NCI-H748 (cell line): Measurements from ENCODE around the gene ZNF536.
"Not testable (repeated sequence)": the region's sequence is repeated elsewhere in the genome, so short reads cannot be mapped to it uniquely, and the experiment has no call there.

Experiments
- DNase-seq: peaks from one replicate; lab custom pipeline; 2025; ENCODE audit not compliant: unreplicated experiment; lab: John Stamatoyannopoulos, UW

The ZNF536 gene

DNA sequence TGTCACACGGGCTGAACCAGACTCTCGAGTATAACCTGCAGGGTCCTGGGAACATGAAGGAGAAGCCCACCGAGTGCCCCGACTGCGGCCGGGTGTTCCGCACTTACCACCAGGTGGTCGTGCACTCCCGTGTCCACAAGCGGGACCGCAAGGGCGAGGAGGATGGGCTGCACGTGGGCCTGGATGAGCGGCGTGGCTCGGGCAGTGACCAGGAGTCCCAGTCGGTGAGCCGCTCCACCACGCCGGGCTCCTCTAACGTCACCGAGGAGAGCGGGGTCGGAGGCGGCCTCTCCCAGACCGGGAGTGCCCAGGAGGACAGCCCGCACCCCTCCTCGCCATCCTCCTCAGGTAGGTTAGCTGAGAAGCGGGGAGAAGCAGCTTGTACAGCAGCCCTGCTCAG, 73.2 kb downstream of the ZNF536 start:
- no peak for DNase-seq

DNA sequence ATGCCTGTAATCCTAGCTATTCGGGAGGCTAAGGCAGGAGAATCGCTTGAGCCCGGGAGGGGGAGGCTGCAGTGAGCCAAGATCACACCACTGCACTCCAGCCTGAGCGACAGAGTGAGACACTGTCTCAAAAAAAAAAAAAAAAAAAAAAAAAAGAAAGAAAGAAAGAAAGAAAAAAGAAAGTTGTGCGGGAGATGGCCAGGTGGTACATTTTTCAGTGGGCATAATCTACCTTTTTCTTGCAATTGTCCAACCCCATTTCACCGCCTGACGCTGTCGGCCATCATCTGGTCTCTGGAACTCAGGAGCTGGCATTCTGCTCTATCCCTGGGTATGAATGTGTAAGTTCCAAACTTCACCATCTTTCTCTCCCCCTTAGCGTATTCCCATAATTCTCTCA, 73.9 kb downstream of the ZNF536 start:
- DNase-seq = not testable (repeated sequence)

DNA sequence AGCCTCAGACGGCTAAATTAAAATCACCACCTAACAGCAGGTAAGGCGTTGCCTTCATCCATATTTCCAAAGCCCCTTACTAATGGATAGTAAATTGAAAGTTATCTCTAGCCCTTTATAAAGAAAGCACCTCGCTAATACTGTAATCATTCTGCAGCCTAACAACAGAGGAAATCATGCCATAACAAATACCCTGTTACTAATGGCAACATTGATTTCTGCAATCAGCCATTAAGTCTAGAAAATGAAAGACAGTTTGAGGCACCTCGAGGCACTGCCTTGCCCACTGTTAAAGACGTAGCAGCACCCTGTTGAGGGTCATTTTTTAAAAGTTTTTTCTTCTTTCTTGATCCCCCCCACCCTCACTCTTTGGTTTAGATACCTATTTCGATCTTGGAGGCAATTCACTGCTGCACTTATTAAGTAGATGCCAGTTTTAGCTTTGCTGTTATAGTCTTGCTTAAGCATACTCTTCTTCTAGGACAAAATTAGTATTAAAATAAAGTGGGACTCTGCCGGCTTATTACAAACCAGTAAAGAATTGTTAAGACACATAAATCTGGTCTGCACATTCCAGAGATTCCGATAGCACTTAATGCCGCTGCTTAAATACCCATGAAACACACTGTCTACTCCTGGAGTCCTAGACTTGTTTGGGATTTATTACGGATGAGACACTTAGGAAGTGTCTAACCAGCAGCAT, 74.8 kb downstream of the ZNF536 start:
- peak; percentile 76 for DNase-seq

DNA sequence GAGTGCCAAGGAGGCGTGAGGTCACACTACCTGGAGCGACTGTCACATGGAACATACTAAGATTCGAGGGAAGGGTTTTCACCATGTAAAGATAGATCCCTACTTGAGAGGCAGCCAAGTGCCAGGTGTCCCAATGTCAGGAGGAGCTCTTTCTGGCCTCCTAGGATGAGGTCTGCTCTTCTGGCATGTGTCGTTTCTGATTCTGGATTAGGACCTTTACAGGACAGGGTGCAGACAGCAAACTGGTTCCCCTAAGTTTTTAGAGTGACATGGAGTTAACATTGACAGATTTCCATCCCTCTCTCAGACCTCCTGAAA, 75.3 kb downstream of the ZNF536 start:
- no peak for DNase-seq

DNA sequence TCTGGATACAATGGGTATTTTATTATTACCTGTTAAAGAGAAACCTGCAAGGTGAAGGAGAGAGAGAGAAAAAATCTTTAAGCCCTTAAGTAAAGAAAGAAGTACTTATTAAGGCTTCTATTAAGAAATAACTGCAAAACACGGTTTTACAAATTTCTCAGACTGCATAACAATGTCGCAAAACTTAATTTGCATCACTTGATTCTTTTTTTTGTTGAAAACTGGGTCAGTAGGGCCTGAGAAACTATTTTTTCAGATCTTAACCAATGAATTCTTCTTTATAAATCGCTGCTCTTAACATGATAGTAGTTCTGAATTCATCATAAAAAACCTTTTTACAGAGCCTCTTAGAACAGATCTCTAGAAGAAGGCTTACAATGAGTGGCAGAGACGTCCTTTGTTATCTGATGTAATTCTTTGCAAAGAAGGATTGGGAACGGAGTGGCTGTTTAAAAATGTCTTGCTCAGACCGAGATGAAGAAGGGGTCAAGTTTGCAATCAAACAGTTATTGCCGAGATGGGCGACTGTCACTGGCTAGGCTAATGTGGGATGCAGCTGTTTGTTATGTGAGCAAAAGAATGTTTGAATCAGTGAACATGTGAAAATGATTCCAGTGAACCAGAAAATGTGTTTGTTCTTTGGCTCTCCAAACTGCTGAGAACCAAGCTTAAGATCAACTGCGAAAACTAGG, 76.3 kb downstream of the ZNF536 start:
- no peak for DNase-seq

DNA sequence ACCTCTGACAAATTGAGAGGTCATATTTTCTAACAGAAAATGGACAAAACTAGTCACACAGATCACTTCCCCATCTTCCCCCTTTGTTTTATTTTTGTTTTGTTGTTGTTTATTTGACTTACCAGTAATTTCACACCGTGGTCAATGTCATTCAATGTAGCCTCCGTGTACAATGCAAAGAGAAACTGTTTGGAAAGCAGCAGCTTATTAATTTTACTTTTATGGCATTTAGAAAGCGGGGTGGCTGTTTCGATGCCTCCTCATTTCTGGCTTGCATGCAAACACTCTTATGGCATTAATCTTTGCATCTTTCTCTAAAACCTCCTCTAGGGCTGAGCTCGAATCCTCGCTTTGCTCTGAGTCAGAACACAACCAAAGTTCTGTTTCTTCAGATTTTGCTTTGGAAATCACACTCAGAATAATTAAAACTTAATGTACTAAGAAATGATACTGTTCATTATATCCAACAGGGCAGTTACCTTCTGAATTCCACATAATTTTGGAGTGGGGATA, 77.0 kb downstream of the ZNF536 start:
- DNase-seq = no peak

DNA sequence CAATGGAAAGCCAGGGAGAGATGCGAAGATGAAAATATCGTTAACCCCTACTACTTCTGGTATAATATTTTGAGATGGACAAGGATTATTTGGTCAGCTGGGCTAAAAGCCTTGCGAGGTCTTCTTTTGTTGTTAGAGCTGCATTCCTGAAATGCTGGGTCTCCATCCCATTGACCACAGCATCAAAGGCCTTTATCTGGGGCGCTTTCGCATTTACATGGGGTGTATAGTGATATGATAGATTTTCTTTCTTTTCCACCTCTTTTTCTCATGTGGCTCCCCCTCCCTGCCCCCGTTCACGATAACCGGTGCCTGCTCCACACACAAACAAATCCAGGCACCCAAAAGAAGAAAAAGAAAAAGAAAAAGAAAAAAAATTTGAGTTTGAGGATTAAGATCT, 77.5 kb downstream of the ZNF536 start:
- no peak for DNase-seq

DNA sequence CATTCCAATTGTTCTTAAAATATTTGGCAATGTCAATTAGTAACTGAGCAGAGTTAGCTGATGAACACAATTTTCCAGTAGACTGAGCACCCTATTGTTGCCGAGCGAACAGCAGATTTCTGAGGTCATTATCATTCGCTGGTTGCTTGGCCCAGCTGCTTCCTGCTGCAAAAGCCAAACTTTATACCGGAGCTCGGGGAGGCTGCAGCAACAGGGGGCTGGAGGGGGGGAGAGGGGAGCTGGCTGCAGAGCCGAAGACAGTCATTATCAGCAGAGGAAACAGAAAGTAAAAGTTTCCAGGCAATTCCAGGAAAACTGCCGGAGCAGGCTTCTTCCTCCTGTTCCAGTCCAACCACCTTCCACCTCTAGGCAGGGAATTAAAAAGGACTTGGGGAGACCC, 77.9 kb downstream of the ZNF536 start:
- peak; percentile 92 for DNase-seq

DNA sequence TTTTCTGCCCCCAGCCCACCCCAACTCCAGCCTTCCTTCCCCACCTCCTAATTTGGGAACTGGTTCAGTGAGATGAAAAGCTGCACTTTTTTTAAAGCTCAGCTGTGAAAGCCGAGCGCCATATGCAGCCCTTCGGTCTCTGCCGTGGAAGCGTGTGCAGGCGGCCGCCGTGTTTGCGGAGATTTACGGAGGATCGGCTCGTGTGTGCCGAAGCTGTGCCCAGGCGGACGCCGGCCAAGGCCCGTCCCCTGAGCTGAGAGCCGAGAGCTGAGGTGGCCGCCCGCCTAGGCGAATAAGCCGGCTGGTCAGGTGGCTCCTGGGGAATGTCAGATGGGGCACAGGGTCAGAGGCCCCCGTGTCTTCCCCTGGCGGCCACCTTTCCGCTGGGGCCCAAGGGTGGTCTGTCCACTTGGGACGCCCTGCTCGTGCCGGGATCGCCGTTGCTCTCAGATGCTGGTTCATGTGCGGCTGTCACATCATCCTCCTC, 78.7 kb downstream of the ZNF536 start:
- DNase-seq = no peak

DNA sequence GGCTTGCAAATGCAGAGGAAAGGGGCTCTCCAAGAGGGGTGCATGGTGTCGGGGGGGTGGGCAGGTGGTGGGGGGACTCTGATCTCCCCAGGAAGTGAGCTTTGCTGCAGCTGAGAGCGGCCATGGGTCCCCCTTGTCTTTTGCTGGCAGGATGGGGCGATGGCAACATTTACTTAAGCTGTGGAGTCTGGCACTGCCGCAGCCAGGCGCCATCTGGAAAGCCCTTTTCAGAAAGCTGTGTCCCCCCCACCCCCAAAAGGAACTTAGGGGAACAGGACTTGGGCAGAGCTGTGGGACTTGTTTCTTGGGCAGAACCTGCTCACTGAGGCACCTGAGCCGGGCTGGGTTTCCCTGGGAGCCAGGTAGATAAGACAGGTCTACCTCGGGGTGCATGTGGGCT, 80.7 kb downstream of the ZNF536 start:
- DNase-seq = no peak

DNA sequence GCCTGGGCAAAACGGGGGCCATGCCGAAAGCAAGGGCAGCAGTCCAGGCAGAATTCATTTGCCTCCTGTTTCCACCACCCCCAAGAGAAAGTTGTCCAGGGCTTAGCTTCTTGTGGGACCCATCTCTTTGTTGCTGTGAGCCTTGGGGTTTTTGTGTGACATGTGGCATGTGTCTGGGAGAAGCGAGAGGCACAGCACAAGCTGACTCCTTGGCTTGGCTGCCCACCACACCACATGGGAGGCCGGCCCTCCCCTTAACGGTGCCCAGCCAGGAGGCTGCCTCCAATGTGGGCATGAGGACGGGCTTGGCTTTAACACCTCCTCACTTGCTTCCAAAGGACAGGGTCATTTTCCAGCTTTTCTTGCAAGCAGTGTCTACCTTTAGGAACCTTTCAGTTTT, 81.6 kb downstream of the ZNF536 start:
- DNase-seq = no peak

DNA sequence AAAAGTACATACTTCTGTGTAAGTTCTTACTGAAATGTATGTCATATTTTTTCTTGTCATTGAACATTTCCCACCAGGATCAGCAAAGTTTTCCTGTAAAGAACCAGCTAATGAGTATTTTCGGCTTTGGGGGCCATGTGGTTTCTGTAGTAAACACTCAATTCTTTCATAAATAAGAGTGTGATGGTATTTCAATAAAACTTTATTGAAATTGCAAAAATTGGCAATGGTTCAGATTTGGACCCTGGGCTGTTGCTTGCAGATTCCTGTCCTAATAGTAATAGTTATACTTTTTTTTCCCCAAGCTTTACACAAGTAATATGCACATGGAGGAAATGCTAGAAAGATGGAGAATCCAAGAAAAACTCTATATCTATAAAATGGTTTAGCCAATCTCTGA, 83.7 kb downstream of the ZNF536 start:
- DNase-seq = no peak

DNA sequence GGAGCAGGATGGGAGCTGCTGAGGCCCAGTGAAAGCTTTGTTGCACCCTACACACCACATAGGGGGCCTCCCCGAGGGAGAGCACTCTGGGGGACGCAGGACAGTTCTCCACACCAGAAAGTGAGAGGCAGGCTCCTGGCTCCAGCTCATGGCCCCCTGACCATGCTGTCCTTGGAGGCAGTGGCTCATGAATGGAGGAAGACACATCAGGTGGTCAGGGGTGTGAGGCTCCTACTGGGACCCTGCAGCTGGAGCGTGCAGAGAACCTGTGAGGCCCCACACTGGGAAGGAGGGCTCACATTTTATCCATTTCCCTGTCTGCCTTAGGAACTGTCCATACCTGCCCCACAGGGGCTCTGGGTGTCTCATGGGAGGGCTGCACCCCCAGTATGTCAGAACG, 85.3 kb downstream of the ZNF536 start:
- DNase-seq = no peak

DNA sequence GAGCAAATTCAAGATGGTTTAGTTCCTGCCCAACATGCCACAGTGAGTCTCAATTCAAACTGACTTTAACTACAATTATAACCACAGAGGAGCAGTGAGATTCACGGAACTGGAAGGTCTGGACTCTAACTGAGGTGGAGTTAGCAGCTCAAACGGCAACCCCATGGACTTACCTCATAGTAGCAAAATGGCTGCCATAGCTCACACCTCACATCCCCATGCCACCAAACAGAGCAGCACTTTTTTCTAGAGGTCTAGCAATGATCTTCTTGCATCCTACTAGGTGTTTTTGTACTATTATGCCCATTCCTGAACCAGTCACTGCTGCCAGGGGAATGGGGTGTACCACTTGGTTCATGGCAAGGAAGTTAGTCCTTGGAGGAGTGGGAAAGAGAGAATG, 87.7 kb downstream of the ZNF536 start:
- DNase-seq = no peak

DNA sequence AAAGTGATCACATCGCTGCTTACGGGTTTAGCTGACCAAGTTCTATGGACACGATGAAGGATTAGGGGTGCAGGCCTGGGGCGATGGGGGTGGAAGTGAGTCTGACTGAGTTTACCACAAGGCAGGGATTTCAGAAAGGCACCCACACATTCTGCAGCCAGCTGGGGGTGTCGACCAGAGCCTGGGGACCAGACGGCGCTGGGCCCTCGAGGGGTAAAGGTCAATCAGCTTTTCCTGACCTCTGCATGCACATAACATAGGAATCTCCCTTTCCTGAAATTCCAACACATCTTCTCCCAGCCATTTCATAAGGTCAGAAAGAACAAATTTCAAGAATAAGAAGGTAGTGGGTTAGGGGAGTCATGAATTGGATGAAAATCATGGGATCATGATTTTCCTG, 92.0 kb downstream of the ZNF536 start:
- no peak for DNase-seq

DNA sequence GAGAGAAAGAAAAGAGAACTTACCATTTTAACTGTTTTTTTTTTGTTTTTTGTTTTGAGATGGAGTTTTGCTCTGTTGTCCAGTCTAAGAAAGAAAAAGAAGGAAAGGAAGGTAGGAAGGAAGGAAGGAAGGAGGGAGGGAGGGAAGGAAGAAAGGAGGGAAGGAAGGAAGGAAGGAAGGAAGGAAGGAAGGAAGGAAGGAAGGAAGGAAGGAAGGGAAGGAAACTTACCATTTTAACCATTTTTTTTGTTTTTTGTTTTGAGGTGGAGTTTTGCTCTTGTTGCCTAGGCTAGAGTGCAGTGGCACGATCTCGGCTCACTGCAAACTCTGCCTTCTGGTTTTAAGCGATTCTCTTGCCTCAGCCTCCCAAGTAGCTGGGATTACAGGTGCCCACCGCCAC, 94.4 kb downstream of the ZNF536 start:
- DNase-seq = not testable (repeated sequence)

DNA sequence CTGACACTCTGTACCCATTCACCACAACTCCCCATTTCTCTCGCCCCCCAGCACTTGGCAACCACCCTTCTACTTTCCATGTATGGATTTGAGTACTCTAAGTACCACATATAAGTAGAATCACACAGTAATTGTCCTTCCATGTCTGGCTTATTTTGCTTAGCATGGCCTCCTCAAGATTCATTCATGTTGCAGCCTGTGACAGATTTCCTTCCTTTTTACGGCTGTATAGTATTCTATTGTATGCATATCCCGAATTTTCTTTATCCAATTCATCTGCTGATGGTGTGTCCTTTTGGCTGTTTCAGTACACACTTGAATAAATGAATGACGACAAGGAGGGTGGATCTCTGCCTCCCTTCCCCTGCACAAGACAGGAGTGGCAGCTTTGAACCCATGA, 95.1 kb downstream of the ZNF536 start:
- no peak for DNase-seq

DNA sequence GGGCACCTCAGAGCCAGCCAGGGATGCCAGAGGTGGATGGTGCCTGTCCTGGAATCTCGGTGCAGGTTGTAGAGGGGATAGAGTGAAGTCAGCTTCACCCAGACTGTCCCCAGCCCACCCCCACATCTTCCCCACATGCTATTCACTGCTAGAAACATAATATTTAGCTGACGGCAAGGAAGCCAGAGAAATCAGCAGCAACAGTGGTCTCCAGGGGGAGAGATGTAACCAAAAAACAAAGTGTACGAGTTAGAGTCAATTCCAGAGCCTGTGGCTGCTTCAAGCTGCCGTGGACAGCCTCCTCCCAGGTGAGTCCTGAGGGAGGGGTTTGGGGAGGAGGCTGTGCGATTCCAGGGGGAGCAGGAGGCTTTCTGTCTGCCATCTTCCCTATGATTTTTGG, 97.6 kb downstream of the ZNF536 start:
- DNase-seq = no peak

DNA sequence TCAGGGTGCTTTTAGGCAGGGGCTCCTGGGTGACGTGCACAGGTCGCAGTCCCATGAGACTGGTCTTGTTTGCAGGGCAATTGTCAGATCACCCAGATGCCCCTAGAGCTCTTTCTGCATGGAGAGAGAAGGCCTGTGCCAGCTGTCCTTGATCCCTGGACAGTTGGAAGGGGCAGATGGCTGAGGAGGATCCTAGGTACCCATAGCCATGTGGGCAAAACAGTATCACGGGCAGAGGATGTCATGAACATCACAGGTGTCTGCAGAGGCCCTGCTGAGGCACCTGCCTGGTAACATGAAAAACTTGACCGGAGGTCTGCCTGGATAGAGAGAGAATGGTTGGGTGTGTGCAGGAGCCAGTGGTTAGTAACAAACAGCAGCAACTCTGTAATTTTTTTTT, 99.3 kb downstream of the ZNF536 start:
- no peak for DNase-seq

DNA sequence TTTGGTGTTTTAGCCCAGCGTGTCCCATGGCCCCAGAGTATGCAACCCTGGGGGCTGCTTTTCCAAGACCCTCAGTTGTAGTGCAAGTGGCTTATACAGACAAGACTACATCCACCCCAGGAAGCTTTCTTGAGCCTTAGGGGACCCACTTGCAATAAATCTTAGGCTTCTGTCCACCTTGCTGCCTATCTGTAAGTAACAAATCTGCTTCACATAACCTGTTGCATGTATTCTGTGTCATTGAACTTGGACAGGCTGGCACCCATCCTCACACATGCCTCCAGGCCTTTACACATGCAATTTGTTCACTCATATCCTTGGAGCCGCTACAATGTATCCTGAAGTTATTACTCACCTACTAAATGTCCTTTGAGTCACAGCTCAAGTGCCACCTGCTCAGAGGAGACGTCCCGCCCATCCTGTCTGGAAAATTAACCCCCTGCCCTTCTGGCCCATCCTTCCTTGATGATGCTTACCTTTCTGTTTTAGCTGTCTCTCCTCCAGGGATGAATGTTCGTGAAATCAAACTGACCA, 101.2 kb downstream of the ZNF536 start:
- DNase-seq = no peak

DNA sequence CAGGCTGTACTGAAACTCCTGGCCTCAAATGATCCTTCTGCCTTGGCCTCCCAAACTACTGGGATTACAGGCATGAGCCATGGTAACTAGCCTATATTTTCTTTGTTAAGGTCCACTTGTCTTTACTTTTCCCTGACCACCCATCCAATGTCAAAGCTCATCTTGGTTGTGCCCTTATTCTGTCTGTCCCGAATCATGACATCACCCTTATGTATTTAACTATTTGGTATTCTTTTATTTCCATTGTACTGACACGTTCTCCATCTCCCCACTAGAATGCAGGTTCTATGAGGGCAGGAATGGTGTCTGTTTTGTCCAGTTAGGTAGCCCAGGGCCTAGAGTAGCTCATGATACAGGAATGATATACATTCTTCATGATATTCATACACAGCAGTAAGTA, 104.8 kb downstream of the ZNF536 start:
- no peak for DNase-seq

DNA sequence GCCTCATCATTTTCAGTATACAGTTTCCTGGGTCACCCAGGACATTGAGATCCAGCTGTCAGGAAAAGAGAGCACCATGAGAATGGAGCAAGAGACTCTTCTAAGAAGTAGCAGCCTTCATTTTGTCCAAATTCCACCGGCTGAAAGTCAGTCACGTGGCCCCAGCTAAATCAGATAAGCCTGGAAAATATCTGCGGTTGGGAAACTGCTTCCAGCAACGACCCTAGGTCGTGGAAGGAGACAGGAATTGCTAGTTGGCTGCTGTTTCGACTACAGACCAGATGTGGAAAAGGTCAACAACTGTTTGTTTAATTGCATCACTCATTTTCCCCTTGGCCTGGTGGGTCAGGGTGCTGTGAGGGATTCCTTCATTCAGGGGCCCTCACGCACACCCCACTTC, 107.0 kb downstream of the ZNF536 start:
- DNase-seq = no peak
